ENCODE results near the gene CFAP57.

CFAP57 gene

DNA sequence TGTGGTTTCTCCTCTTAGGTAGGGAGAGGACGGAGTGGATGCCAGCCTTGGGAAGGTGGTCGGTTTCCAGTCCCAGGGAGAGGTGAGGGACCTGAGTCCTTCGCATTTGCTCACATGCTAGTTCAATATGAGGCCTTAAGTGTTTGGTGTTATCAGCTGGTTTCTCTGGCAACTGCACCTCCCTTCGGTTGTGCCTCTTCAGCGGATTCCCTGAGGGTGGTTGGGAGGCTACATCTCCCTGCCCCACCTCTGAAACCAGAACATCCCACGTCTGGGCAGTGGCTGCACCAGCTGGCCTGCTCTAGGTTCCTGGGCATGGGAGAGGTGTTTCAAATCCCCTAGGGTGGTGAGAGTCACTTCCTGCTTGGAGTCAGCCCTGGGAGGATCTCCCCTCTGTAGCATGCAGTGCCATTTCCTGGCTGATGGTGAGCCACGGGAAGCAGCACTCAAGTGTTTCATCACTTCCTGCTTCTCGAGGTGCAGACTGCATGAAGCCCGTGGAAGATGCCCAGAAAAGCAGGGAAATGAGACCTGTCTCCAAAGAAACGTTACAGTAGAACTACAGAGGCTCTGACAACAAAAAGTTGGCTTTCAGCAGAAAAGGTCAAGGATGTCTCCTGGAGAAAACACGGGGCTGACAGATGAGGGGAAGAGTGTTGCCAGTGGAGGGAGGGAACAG lies 102.1 kb downstream of the CFAP57 start:
- no peak overlapping the region for H3K4me2 ChIP-seq (ENCODE audit: low read length)
- H3K9me3 ChIP-seq (replicated peaks; ENCODE audit: low read length), result no peaks in the 10 kb centered on the region
- H3K9ac ChIP-seq (ENCODE audit: low read depth, low read length), result no peak overlapping the region
- H3K4me1 ChIP-seq (ENCODE audit: control insufficient read depth, insufficient read depth, low read length), result peaks cover 3% of the 10 kb centered on the region
- peaks cover 13% of the 10 kb centered on the region for H3K27me3 ChIP-seq (ENCODE audit: control insufficient read depth, insufficient read depth, low read length)
- H3K36me3 ChIP-seq (ENCODE audit: insufficient read depth, low read length), result no peaks in the 10 kb centered on the region
- H3K4me3 ChIP-seq (ENCODE audit: low read length), result no peak overlapping the region

DNA sequence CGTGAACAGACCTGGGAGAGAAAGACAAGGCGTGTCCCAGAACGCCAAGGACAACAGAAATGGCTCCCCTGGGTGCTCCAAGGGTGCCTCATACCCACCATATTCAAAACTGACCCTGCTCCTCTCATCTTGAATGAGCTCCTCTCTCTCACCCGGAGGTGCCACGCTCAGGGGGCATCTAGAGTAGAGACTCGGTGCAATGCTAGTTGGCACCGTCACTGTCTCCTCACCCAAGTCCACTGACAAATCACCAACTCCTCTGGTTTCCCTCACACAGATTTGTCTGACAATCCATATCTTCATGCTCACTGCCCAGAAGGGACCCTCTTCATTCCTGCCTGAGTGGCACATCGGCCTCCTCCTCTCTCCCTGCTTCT lies 102.7 kb downstream of the CFAP57 start:
- Histone ChIP-seq H3K9me3 (replicated peaks; ENCODE audit: low read length) (no peaks in the 10 kb centered on the region), H3K36me3 (ENCODE audit: insufficient read depth, low read length) (no peaks in the 10 kb centered on the region), H3K4me2 (ENCODE audit: low read length) (no peak overlapping the region), H3K4me3 (ENCODE audit: low read length) (no peak overlapping the region), H3K9ac (ENCODE audit: low read depth, low read length) (no peak overlapping the region), H3K4me1 (ENCODE audit: control insufficient read depth, insufficient read depth, low read length) (peaks cover 3% of the 10 kb centered on the region), H3K27me3 (ENCODE audit: control insufficient read depth, insufficient read depth, low read length) (peaks cover 13% of the 10 kb centered on the region)

DNA sequence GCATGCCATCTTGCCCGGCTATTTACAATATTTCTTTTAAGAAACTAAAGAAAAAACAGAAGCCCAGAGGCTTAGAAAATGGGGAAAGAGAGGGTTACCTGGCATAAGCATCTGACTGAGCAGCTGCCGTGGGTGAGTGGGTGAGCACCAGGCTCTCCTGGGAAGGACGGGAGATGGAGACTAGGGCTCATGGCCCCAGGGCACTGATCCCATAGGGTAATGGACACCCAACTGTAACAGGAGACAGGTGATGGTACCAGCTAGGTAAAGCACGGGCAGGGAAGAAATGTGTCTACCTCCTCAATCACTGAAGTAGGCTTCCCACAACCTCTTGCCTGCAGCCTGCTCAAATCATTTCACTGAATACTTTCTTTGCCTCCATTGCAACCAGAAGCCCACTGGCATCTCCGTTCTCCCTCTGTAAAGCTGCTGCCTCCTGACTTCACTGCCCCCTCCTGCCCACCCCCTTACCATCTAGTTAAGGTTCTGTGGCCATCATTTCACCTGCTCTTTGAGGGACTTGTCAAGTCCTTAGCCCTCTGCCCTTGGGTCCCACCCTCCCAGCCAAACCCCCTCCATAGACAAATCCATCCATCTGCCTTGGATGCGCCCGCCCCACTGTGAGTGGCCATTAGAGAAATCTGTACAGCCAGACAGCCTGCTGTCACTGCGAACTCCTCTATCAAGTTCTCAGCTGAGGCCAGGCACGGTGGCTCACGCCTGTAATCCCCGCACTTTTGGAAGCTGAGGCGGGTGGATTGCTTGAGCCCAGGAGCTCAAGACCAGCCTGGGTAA lies 103.9 kb downstream of the CFAP57 start:
- Histone ChIP-seq H3K4me3 (ENCODE audit: low read length) (no peak overlapping the region), H3K27me3 (ENCODE audit: control insufficient read depth, insufficient read depth, low read length) (peaks cover 12% of the 10 kb centered on the region), H3K4me1 (ENCODE audit: control insufficient read depth, insufficient read depth, low read length) (no peaks in the 10 kb centered on the region), H3K9ac (ENCODE audit: low read depth, low read length) (no peak overlapping the region), H3K9me3 (replicated peaks; ENCODE audit: low read length) (no peaks in the 10 kb centered on the region), H3K36me3 (ENCODE audit: insufficient read depth, low read length) (no peaks in the 10 kb centered on the region), H3K4me2 (ENCODE audit: low read length) (no peak overlapping the region)

DNA sequence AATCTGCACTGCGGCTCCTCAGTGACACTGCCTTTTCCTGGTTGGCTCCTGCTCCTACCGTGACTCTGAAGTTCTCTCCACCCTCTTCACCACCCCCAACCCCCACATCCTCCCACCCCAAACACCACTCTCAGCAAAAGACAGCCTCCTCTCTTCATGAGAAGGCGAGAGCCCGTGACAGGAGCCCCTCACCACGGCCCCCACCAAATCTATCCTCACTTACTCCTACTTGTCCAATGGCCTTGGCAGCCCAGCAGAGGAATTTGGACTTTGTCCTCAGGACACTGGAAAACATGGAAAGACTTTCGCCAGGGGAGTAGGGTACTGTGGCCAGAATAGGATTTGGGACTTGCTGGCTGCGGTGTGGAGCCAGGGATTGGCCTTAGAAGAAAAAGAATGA lies 104.5 kb downstream of the CFAP57 start:
- Histone ChIP-seq H3K9me3 (replicated peaks; ENCODE audit: low read length) (no peaks in the 10 kb centered on the region), H3K4me3 (ENCODE audit: low read length) (no peak overlapping the region), H3K4me2 (ENCODE audit: low read length) (no peak overlapping the region), H3K4me1 (ENCODE audit: control insufficient read depth, insufficient read depth, low read length) (no peaks in the 10 kb centered on the region), H3K27me3 (ENCODE audit: control insufficient read depth, insufficient read depth, low read length) (peaks cover 9% of the 10 kb centered on the region), H3K9ac (ENCODE audit: low read depth, low read length) (no peak overlapping the region), H3K36me3 (ENCODE audit: insufficient read depth, low read length) (no peaks in the 10 kb centered on the region)

DNA sequence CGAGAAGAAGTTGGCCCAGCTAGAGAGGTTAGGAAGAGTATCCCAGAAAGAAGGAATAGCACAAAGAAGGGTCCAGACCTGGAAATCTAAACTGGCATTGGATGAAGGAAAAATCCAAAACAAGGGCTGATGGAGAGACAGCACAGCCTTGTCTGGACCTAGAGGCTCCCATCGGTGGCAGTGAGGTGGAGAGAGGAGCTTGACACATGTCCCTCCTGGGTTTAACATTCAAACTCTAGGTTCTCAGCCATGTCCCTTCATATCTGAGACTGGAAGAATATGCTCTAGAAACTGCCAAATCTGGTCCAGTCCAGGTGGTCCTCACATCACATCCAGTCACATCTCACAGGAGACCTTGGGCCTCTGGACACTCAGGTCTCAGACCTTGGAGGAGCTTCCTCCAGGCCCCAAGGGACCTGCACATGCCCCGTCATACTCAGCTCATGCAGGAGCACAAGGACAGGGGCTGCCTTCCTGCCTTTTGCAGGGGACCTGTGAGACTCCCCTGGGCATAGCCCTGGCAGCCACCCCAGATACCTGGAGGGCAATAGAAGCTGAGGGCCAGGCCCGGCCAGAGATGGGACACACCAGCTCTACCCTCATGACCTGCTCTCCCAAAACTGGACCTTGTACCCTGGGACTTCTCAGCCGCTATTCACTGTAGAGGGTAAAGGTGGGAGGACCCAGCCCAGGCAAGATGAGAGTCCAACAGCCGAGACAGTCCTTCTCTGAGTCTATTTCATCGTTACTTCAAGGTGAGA lies 105.2 kb downstream of the CFAP57 start:
- Histone ChIP-seq H3K9ac (ENCODE audit: low read depth, low read length) (no peak overlapping the region), H3K9me3 (replicated peaks; ENCODE audit: low read length) (no peaks in the 10 kb centered on the region), H3K27me3 (ENCODE audit: control insufficient read depth, insufficient read depth, low read length) (peaks cover 11% of the 10 kb centered on the region), H3K4me2 (ENCODE audit: low read length) (no peak overlapping the region), H3K4me1 (ENCODE audit: control insufficient read depth, insufficient read depth, low read length) (no peaks in the 10 kb centered on the region), H3K4me3 (ENCODE audit: low read length) (no peak overlapping the region), H3K36me3 (ENCODE audit: insufficient read depth, low read length) (no peaks in the 10 kb centered on the region)

DNA sequence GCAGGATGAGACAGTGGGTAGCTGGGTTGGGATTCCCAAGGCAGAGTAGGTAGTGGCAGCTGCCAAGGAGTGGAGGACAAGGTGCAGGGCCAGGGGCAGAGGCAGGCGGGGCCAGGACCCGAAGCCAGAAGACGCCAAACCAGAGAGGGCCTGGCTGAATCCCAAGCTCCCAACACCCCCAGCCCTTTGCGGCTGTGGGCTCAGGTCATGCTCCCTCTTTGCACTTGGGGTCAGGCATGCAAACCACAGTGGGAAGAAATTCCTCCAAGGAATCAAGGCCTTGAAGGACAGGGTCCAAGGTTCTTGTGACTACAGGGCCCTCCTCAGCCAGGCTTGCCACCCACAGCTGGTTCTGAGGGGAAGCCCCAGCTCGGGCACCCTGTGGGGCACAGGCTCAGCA lies 107.0 kb downstream of the CFAP57 start:
- no peak overlapping the region for H3K4me2 ChIP-seq (ENCODE audit: low read length)
- no peak overlapping the region for H3K9ac ChIP-seq (ENCODE audit: low read depth, low read length)
- H3K36me3 ChIP-seq (ENCODE audit: insufficient read depth, low read length), result no peaks in the 10 kb centered on the region
- no peaks in the 10 kb centered on the region for H3K4me1 ChIP-seq (ENCODE audit: control insufficient read depth, insufficient read depth, low read length)
- H3K4me3 ChIP-seq (ENCODE audit: low read length), result no peak overlapping the region
- H3K9me3 ChIP-seq (replicated peaks; ENCODE audit: low read length), result no peaks in the 10 kb centered on the region
- peaks cover 22% of the 10 kb centered on the region for H3K27me3 ChIP-seq (ENCODE audit: control insufficient read depth, insufficient read depth, low read length)

DNA sequence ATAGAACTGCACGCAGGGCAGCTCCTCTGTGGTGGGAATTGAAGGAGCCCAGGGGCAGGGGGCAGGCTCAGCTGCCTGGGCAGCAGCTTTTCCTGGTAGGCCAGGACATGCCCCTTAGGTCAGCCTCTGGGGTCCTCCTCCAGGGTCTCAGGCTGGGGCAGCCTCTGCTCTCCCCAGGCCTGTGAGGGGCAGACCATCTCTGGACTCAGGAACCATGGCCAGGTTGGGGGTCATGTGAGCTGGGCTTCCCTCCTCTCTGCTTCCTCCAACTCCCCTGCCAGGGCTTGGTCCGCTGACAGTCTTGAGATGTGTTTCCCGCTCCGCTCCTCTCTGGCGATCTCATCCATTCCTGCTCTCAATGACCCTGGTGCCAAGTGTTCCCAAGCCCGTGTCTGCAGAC lies 107.5 kb downstream of the CFAP57 start:
- Histone ChIP-seq H3K4me1 (ENCODE audit: control insufficient read depth, insufficient read depth, low read length) (no peaks in the 10 kb centered on the region), H3K27me3 (ENCODE audit: control insufficient read depth, insufficient read depth, low read length) (peaks cover 27% of the 10 kb centered on the region), H3K4me2 (ENCODE audit: low read length) (no peak overlapping the region), H3K4me3 (ENCODE audit: low read length) (no peak overlapping the region), H3K9ac (ENCODE audit: low read depth, low read length) (no peak overlapping the region), H3K36me3 (ENCODE audit: insufficient read depth, low read length) (no peaks in the 10 kb centered on the region), H3K9me3 (replicated peaks; ENCODE audit: low read length) (no peaks in the 10 kb centered on the region)

DNA sequence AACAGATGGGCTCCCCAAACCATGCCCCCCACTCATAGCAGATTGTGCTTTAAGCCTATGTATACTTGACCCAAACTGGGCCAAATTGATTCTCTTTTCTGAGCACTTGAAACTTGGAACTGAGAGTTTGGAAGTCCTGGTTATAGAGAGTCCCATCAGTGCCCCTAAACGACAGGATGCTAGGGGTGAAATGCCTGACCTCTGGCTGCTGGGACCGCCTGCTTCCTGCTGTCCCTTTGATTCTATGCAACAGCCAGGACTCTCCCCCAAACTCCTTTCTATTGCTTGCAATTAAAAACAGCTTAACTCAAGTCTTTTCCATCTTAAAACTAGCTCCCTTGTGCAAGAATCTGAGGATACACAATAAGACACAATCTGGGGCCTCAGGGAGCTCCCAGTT lies 108.6 kb downstream of the CFAP57 start:
- Histone ChIP-seq H3K36me3 (ENCODE audit: insufficient read depth, low read length) (no peaks in the 10 kb centered on the region), H3K9ac (ENCODE audit: low read depth, low read length) (no peak overlapping the region), H3K4me2 (ENCODE audit: low read length) (no peak overlapping the region), H3K4me3 (ENCODE audit: low read length) (no peak overlapping the region), H3K4me1 (ENCODE audit: control insufficient read depth, insufficient read depth, low read length) (no peaks in the 10 kb centered on the region), H3K9me3 (replicated peaks; ENCODE audit: low read length) (no peaks in the 10 kb centered on the region), H3K27me3 (ENCODE audit: control insufficient read depth, insufficient read depth, low read length) (peaks cover 30% of the 10 kb centered on the region)

DNA sequence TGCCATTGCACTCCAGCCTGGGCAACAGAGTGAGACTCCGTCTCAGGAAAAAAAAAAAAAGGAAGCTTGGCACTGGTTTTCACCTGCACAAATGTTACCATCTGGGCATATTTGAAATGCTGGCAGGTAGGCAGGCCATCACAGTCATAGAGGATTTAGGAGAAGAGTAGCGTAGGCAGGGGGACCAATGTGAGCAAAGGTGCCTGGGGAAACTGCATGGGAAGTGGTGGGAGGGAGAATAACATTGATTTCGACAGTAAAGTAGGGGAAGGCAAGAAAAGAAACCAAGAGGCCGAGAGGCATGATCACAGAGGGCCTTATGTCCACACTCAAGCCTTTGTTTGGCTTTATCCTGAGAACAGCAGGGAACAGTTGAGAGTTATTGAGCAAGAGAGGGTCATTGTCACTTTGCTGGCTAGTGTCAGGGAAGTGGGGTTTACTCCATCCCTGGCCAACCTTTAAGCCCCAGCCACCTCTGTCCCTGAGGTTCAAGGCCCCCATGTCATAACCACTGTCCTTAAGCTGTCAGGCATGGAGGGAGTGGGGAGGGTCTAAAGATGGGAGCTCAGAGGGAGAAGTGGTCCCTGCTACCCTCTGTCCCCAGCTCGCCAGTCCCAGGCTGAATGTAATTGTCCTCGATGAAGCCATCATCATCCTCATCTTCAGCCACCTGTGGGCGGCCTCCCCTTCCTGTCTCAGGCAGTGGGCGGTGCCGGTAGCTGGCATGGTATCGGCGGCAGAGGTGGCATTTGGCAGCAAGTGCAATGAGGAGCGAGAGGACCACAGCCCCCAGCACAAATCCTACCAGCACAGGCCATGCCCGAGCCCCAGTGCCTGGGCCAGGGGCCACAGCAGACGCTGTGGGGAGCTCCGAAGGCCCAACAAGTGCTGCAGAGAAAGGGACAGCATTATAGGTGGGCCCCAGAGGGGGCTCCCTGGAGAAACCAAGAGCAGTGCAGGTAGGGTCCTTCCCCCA lies 110.4 kb downstream of the CFAP57 start:
- no peak overlapping the region for H3K4me2 ChIP-seq (ENCODE audit: low read length)
- H3K9me3 ChIP-seq (replicated peaks; ENCODE audit: low read length), result no peaks in the 10 kb centered on the region
- H3K9ac ChIP-seq (ENCODE audit: low read depth, low read length), result no peak overlapping the region
- H3K27me3 ChIP-seq (ENCODE audit: control insufficient read depth, insufficient read depth, low read length), result peaks cover 35% of the 10 kb centered on the region
- no peaks in the 10 kb centered on the region for H3K36me3 ChIP-seq (ENCODE audit: insufficient read depth, low read length)
- H3K4me1 ChIP-seq (ENCODE audit: control insufficient read depth, insufficient read depth, low read length), result no peaks in the 10 kb centered on the region
- no peak overlapping the region for H3K4me3 ChIP-seq (ENCODE audit: low read length)

DNA sequence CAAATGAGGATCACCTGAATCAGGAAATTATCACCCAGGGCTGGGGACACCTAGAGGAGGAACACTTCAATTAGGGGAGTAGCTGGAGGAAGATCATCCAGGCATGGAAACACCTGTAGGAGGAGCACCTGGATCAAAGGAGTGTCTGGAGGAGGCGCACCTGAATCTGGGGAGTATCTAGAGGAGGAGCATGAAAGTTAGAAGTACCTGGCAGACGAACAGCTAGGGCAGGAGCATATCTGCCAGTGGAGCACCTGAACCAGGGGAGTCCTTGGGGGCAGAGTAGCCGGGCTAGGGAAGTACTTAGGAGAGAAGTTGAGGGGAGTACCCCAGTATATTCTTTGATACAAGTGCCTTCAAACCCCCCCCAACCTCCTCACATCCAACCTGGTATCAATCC lies 111.9 kb downstream of the CFAP57 start:
- Histone ChIP-seq H3K36me3 (ENCODE audit: insufficient read depth, low read length) (no peaks in the 10 kb centered on the region), H3K9ac (ENCODE audit: low read depth, low read length) (no peak overlapping the region), H3K4me2 (ENCODE audit: low read length) (no peak overlapping the region), H3K4me1 (ENCODE audit: control insufficient read depth, insufficient read depth, low read length) (no peaks in the 10 kb centered on the region), H3K9me3 (replicated peaks; ENCODE audit: low read length) (no peaks in the 10 kb centered on the region), H3K27me3 (ENCODE audit: control insufficient read depth, insufficient read depth, low read length) (peaks cover 47% of the 10 kb centered on the region), H3K4me3 (ENCODE audit: low read length) (no peak overlapping the region)
